GM21723 (cell line): ENCODE measurements around the gene TEX19.
A peak's percentile ranks its signal among the peaks of the same experiment; 100 is the strongest.

Experiments
- ATAC-seq: cut with Tn5 transposase; IDR thresholded peaks from one replicate; pipeline ENCODE4 v1.9.1; 2021; ENCODE audit warnings: mild to moderate bottlenecking, moderate library complexity; ENCODE audit not compliant: unreplicated experiment

The TEX19 gene

GRCh38 chr17:82388223-82388921 lies 29.3 kb downstream of the TEX19 start:
- no peak for ATAC-seq

DNA sequence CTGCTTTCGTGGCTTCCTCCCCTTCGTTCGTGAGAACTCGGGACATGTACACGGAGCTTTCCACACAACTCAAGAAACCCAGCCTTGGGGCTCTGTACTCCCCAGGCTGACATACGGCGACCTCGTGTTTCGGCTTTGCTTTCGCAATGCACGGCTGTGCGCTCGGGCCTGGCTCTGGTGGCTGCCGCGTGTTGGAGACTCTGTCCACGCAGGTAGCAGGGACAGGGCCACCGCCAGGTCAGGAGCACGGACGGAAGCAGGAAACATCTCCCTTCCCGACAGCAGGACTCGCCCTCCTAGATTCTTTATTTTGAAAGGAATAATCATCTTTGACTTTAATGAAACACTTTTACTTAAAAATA lies 29.9 kb downstream of the TEX19 start:
- ATAC-seq = no peak

DNA sequence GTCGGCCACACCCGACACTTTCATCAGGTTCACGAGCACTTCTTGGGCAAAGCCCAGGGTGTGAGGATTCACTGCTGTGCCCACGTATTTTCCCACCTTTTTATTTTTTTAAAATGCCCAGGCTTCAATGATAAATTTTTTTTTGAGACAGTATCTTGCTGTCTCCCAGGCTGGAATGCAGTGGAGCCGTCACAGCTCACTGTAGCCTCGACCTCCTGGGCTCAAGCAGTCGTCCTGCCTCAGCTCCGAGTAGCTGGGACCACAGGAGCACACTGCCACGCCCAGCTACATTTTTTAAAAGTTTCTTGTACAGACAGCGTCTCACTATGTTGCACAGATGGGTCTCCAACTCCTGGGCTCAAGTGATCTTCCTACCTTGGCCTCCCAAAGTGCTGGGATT lies 30.3 kb downstream of the TEX19 start:
- ATAC-seq = no peak

DNA sequence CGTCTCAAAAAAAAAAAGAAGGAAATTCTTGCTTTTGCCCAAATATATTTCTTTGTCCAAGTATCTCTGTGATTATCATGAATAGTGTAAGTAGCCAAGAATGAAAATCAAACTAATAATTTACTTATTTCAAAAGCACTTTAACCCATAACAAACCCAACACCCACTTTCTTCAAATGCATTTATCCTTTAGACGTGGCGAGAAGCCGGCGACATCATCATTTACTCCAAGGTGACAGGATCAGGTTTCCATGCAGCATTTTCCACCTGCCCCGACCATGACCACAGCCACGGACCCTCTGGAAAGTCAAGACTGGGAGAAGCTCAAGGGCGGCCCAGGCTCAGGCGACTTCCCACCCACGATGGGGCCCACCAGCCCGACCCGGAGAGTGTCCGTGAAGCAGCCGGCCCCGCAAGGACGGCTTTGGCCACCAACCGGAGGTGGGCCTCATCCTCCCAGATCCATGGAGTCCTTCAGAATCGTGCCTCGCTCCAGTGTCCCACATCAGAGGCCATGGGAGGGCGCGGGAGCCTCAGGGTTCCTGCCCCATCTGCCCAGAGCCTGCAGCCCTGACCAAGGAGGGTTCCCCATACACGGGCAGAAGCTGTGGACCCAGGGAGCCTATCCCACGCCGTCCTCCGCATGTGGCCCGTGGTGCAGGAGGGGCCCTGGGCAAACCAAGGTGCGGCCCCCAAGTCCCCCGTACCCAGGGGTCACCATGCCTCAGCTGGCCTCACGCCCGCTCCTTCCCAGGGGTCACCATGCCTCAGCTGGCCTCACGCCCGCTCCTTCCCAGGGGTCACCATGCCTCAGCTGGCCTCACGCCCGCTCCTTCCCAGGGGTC lies 31.2 kb downstream of the TEX19 start:
- no peak for ATAC-seq

GRCh38 chr17:82390860-82391435 lies 31.9 kb downstream of the TEX19 start:
- ATAC-seq = no peak

GRCh38 chr17:82391496-82392066 lies 32.5 kb downstream of the TEX19 start:
- ATAC-seq = no peak

DNA sequence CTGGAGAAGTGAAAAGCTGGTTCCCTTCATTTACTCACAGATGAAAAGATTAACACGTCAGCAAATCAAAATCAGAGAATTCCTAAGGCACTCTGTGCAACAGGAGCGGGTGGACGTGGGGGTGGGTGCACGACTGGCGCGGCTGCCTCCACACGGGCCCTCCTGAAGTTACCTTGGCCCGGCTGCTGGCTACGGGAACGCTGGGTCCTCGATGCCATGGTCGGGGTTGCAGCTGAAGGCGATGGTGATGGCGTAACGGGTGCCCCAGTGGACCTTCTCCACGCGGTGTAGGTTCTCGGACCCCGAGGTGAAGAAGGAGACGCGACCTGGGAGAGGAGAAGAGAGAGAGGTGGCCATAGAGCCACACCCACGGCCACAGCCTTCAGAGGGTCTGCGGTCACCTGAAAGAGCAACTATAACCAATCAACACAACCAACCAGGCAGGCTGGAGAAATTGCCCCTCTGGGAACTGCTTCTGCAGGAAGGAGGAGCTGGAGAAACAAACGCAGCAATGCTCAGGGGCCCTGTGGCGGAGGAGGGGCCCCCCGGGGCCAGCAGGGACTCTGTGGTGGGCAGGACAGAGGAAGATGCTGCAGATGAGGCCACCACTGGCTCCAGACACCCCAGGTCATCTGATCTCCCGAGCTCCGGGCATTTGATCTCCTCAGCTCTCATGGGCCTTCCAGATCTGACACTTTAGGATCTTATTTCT lies 33.3 kb downstream of the TEX19 start:
- ATAC-seq = no peak

DNA sequence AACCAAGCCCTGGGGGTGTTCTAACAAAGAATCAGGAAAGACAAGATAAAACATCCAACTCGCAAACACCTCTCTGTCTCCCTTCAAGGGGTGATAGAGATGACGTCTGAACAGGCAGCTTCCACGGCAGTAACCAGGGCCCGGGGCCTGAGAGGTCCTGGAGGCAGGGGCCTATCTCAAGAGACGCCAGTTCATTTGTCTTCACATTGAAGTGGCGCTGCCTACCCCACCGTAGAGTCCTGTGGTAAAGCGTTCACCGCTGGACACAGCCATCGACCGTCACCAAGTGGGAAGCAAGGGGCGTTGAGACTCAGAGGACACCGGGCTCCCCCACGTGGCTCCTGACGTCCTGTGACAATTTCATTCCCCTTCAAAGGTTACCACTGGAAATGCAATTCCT lies 33.9 kb downstream of the TEX19 start:
- ATAC-seq = no peak

GRCh38 chr17:82394278-82394677 lies 35.2 kb downstream of the TEX19 start:
- ATAC-seq = no peak

DNA sequence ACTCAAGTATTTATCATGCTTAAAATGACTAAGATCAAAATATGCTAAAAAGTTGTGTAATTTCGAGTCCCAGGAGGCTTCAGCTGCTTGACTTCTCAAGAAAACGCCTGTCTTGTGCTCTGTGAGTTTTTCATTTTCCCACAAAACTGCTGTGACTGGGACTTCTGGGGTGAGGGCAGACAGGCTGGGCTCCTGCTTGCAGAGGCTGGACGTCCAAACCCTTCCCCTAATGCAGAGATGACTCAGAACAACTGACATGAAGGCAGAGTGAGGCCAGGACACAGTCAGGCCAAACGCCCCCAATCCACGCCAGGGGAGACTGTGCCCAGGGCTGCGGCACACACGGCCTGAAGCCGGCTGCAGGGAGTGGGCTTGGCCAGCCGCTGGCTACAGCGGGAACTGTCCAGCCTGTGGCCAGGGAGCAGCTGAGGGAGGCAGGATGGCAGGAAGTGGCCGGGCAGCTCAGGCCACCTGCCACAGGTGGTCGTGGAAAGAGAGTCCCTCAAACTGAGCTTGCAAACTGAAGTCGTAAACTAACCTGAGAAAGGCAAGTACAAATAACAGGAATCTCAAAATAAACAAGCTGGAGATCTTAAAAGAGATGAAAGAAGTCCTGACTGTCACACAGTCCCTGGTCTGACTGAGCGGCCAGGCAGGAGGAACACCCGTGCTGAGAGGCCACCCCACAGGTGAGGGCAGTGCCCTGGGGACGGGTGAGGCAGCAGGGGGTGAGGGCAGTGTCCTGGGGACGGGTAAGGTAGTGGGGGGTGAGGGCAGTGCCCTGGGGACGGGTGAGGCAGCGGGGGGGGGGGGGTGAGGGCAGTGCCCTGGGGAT lies 37.8 kb downstream of the TEX19 start:
- no peak for ATAC-seq

DNA sequence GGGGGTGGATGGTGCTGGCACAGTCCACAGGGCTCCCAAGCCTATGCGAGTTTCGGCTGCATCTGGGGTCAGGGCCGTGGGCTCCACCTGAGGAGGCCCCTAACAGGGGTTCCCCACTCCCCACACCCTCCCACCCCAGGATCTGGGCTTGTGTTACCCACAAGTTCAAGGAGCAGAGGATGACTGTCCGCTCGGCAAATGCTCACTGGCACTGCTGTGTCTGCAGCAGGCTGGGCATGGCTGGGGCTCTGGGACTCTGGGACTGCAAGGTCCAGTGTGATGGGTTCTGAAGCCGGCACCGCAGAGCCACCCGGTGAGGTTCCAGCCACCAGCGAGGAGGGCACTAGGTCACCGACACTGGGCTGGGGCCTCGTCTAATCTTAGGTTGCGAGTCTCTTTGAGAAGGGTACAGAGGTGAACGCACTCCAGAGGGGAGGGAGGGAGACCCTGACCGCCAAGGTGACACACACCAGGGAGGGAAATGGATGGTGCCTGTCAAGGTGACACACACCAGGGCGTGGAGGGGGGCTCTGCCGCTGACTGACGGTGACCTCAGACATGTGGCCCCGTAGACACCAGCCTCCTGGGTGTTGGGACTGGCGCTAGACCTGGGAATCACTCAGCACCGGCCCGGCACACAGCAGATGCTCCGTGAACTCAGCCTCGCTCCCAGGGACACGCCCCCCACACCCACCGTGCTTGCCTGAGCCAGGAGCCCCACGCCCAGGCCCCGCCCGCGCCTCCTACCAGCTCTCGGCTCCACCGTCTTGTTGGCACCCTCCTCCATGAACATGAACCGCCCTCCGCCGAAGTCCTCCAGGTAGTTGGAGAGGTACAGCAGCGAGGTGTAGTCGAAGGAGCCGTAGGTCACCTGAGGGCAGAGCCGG lies 38.6 kb downstream of the TEX19 start:
- ATAC-seq = no peak

- ATAC-seq = no peak
These were observed 40.0 kb downstream of the TEX19 start for GRCh38 chr17:82399041-82399441.

DNA sequence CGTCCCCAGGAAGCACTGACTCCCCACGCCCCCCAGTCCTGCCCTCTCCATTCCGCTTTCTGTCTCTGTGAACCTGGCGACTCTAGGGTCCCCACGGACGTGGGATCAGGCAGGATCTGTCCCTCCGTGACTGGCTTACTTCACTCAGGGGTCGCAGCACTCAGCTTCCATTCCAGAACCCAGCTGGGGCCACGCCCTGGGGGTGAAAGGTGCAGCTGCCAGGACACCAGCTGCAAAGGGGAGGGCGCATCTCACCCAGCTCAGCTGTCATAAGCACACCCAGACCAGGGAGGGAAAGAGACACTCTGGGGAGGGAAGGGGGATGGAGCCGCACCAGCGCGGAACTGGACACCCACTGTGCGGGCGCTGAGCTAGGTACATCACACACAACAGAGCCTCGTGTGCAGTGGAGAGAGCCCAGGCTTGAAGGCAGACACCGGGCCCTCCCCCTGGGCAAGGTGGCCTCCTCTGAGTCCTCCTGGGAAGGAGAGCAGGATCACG lies 40.6 kb downstream of the TEX19 start:
- no peak for ATAC-seq

- no peak for ATAC-seq
These were observed 41.2 kb downstream of the TEX19 start for GRCh38 chr17:82400206-82400605.

DNA sequence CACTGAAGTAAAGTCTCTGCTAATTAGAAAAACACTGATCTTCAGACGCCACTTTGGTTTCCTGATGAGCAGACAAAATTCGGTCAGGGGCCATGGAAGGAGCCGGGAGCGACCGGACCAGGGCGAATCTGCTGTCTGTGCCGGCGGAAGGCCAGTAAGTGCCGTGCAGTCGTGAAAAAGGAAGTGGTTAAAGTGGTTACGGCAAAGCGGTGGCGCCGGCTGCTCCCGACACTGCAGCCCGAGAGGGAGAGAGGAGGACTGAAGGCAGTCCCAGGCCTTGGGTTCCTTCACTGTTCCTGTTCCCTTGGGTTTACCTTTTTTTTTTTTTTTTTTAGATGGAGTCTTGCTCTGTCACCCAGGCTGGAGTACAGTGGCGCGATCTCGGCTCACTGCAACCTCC lies 41.8 kb downstream of the TEX19 start:
- ATAC-seq = no peak

DNA sequence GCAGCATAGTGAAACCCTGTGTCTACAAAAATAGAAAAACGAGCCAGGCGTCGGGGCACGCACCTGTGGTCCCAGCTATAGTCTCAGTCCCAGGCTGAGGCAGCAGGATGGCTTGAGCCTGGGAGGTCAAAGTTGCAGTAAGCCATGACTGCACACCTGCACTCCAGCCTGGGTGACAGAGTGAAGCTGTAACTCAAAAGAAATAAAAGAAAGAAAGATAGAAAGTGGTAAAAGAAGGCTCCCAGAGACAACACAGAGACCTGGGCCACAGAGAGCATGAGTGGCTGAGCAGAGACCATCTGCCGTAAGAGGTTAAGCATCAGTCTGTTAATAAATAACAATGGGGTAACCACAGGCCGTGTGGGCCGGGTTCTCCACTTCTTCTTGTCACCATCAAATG lies 43.8 kb downstream of the TEX19 start:
- ATAC-seq = peak; percentile 53

DNA sequence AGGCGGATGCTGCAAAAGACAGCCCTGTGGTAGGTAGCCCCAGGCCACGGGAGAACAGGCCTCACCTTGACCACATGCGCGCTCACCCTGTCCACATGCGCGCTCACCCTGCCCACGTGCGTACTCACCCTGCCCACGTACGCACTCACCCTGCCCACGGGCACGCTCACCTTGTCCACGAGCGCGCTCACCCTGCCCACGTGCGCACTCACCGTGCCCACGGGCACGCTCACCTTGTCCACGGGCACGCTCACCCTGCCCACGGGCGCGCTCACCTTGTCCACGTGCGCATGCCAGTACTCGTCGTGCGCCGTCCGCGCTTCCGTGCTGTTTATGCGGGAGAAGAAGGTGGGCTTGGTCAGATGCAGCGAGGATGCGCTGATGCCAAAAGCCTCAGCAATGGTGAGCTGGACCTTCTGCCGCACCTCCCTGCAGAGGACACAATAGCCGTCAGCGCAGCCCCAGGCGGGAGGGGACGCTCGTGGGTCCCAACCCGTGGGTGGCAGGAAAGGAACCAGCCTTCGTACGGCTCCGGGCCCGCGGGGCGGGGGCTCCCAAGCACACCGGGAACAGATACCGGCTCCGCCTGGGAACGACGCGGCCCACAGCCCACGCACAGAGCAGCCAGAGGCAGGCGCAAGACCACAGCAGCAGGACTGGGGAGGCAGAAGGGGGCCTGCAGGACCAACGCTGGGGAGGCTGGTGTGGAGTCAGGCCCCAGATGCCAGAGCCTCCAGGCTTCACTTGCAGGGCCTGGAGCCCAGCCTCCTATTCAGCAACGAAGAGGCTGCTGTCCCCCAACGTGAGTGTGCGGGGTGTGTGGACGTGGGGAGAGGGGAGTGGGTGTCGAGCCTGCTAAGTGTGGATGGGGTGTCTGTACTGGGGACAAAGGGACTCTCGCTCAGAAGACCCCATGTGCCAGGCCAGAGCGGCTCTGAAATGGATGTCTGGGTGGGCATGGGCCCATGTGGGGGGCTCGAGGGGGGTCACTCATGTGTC lies 44.9 kb downstream of the TEX19 start:
- ATAC-seq = no peak

GRCh38 chr17:82405051-82405450 lies 46.0 kb downstream of the TEX19 start:
- no peak for ATAC-seq
